Lower leg skin (tissue), 3 donors: ENCODE results near the gene HIGD1B.

Experiments used
- CTCF ChIP-seq, 3 donors: fragments of 450-650 bp; IDR thresholded peaks; one replicate each; pipeline ENCODE4 v1.5.1; 2016; ENCODE audit warnings: antibody characterized with exemption in 3 of 3, mild to moderate bottlenecking in 3 of 3, moderate library complexity in 2 of 3
- POLR2A ChIP-seq, 2 donors: fragments of 450-650 bp; IDR thresholded peaks; one replicate each; pipeline ENCODE4 v1.6.1; 2016 to 2017; ENCODE audit warnings: antibody characterized with exemption in 2 of 2, mild to moderate bottlenecking in 1 of 2, moderate library complexity in 1 of 2

- TF ChIP-seq CTCF (IDR thresholded peaks at IDR 0.05) (peak in 1 of 3 donors; percentile 49), POLR2A (IDR thresholded peaks at IDR 0.05) (no peak)
Measured at GRCh38 chr17:44899074-44899782, 51.5 kb downstream of the HIGD1B start, which contains the start of gene EFTUD2.
